ENCODE measurements around the gene FGF12. TPM values are rescaled to one million over a fixed set of nuclear protein-coding genes. Genes with fewer than 3 reads are reported as not detected.
A peak's percentile ranks its signal among the peaks of the same experiment; 100 is the strongest.

Gene FGF12
- total and polyA plus RNA-seq, 2 experiments from 2014 or later = 6.0 to 14.3 TPM

DNA sequence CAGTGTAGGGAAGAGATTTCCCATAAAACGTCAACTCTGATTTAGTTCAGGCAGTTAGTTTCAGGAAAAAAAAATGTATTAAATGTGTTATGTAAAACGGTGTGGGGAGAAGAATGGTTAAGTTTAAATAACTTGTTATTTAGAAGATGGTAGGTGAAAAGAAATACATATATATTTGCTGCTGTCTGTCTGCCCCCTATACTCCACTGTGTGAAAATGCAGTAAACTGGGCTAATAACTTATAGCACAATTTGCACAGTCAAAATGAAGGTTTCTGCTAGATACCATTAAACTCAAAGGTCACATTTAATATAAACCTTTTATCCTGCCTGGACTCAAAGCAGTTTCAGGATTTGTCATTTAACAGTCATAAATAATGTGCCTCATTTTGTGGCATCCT lies 515.0 kb downstream of the FGF12 start:
- H3K27me3 ChIP-seq (ENCODE audit: insufficient read depth) = no peaks in the 10 kb centered on the region
- peaks cover 8% of the 10 kb centered on the region; the same call in 1 of the 2 replicates for H3K9me2 ChIP-seq (ENCODE audit: insufficient read depth)
- no peak overlapping the region for H3K4me3 Mint-ChIP-seq
- peak overlapping the region; percentile 45; the same call in 1 of the 2 replicates for H3K4me2 ChIP-seq
- peaks cover 40% of the 10 kb centered on the region for H3K4me1 Mint-ChIP-seq
- no peak overlapping the region for H3K4me3 ChIP-seq
- no peaks in the 10 kb centered on the region for H3F3A ChIP-seq (replicated peaks; ENCODE audit: low read depth)
- no peaks in the 10 kb centered on the region for H3K27me3 Mint-ChIP-seq (ENCODE audit: insufficient read depth, low read depth, poor library complexity)
- H2AFZ ChIP-seq = no peak overlapping the region
- ATAC-seq (no peak), DNase-seq (ENCODE audit: low spot score) (no peak)
- no peaks in the 10 kb centered on the region for H3K36me3 Mint-ChIP-seq (ENCODE audit: low read depth)
- H3K79me2 ChIP-seq (replicated peaks; ENCODE audit: insufficient read depth) = no peaks in the 10 kb centered on the region
- no peak overlapping the region for H3K27ac ChIP-seq (ENCODE audit: low read depth)
- H4K20me1 ChIP-seq (replicated peaks; ENCODE audit: insufficient read depth) = no peaks in the 10 kb centered on the region
- no peaks in the 10 kb centered on the region for H3K9me3 Mint-ChIP-seq
- TF ChIP-seq, protein P1, sequence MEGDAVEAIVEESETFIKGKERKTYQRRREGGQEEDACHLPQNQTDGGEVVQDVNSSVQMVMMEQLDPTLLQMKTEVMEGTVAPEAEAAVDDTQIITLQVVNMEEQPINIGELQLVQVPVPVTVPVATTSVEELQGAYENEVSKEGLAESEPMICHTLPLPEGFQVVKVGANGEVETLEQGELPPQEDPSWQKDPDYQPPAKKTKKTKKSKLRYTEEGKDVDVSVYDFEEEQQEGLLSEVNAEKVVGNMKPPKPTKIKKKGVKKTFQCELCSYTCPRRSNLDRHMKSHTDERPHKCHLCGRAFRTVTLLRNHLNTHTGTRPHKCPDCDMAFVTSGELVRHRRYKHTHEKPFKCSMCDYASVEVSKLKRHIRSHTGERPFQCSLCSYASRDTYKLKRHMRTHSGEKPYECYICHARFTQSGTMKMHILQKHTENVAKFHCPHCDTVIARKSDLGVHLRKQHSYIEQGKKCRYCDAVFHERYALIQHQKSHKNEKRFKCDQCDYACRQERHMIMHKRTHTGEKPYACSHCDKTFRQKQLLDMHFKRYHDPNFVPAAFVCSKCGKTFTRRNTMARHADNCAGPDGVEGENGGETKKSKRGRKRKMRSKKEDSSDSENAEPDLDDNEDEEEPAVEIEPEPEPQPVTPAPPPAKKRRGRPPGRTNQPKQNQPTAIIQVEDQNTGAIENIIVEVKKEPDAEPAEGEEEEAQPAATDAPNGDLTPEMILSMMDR (conservative IDR thresholded peaks at IDR 0.05; ENCODE audit: low read depth in 2 of 2) = peak in 1 of 2 experiments; percentile 29; a peak in 3 of 4 replicates
- TF ChIP-seq EZH2 (IDR thresholded peaks at IDR 0.05; ENCODE audit: low read depth, unreplicated experiment) = no peak
- H3K4me1 ChIP-seq (ENCODE audit: insufficient read depth) = peaks cover 19% of the 10 kb centered on the region
- H3K27ac Mint-ChIP-seq = peak overlapping the region; percentile 4; the same call in 1 of the 2 replicates
- no peaks in the 10 kb centered on the region for H3K36me3 ChIP-seq (ENCODE audit: insufficient read depth)

DNA sequence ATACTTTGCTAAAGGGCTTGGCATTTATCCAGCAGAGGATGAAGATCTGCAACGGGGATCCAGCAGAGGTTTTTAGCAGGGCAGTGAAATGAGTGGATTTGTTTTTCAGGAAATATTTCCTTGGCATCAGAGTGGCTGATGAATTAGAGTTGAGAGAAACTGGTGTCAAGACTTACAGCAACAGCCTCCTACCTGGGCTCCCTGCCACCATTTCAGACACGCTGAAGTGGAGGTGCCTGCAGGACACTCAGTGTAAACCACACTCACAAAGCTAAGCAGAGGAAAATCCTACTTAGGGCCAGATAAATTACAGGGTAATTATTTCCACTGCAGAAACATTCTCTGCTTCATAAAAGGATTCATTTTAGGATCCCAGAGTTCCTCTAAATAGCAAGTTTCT lies 519.7 kb downstream of the FGF12 start:
- Histone ChIP-seq H2AFZ (no peak overlapping the region), H3K27ac (ENCODE audit: low read depth) (no peak overlapping the region), H3K4me2 (no peak overlapping the region), H3K4me1 (ENCODE audit: insufficient read depth) (peaks cover 10% of the 10 kb centered on the region), H3K27me3 (ENCODE audit: insufficient read depth) (no peaks in the 10 kb centered on the region), H3F3A (replicated peaks; ENCODE audit: low read depth) (no peaks in the 10 kb centered on the region), H3K79me2 (replicated peaks; ENCODE audit: insufficient read depth) (no peaks in the 10 kb centered on the region), H3K36me3 (ENCODE audit: insufficient read depth) (no peaks in the 10 kb centered on the region), H3K4me3 (no peak overlapping the region), H4K20me1 (replicated peaks; ENCODE audit: insufficient read depth) (no peaks in the 10 kb centered on the region), H3K9me2 (ENCODE audit: insufficient read depth) (peaks cover 8% of the 10 kb centered on the region; the same call in 1 of the 2 replicates)
- DNase-seq (ENCODE audit: low spot score) (no peak), ATAC-seq (no peak)
- H3K9me3 Mint-ChIP-seq = no peaks in the 10 kb centered on the region
- H3K27ac Mint-ChIP-seq = no peak overlapping the region
- no peaks in the 10 kb centered on the region for H3K27me3 Mint-ChIP-seq (ENCODE audit: insufficient read depth, low read depth, poor library complexity)
- H3K36me3 Mint-ChIP-seq (ENCODE audit: low read depth) = no peaks in the 10 kb centered on the region
- H3K4me3 Mint-ChIP-seq = no peak overlapping the region
- peaks cover 19% of the 10 kb centered on the region for H3K4me1 Mint-ChIP-seq
- TF ChIP-seq NANOG (IDR thresholded peaks at IDR 0.05; ENCODE audit: borderline replicate concordance) (no peak), CREB1 (CRISPR knock-in tag; IDR thresholded peaks at IDR 0.05; ENCODE audit: low read depth) (no peak), ZNF462 (CRISPR knock-in tag; IDR thresholded peaks at IDR 0.05) (no peak), ZNF331 (CRISPR knock-in tag; IDR thresholded peaks at IDR 0.05; ENCODE audit: low read depth) (no peak), JUNB (IDR thresholded peaks at IDR 0.05; ENCODE audit: unreplicated experiment) (no peak)
- TF ChIP-seq, protein P2, sequence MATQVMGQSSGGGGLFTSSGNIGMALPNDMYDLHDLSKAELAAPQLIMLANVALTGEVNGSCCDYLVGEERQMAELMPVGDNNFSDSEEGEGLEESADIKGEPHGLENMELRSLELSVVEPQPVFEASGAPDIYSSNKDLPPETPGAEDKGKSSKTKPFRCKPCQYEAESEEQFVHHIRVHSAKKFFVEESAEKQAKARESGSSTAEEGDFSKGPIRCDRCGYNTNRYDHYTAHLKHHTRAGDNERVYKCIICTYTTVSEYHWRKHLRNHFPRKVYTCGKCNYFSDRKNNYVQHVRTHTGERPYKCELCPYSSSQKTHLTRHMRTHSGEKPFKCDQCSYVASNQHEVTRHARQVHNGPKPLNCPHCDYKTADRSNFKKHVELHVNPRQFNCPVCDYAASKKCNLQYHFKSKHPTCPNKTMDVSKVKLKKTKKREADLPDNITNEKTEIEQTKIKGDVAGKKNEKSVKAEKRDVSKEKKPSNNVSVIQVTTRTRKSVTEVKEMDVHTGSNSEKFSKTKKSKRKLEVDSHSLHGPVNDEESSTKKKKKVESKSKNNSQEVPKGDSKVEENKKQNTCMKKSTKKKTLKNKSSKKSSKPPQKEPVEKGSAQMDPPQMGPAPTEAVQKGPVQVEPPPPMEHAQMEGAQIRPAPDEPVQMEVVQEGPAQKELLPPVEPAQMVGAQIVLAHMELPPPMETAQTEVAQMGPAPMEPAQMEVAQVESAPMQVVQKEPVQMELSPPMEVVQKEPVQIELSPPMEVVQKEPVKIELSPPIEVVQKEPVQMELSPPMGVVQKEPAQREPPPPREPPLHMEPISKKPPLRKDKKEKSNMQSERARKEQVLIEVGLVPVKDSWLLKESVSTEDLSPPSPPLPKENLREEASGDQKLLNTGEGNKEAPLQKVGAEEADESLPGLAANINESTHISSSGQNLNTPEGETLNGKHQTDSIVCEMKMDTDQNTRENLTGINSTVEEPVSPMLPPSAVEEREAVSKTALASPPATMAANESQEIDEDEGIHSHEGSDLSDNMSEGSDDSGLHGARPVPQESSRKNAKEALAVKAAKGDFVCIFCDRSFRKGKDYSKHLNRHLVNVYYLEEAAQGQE (IDR thresholded peaks at IDR 0.05; ENCODE audit: unreplicated experiment) = no peak
- TF ChIP-seq, protein P3, sequence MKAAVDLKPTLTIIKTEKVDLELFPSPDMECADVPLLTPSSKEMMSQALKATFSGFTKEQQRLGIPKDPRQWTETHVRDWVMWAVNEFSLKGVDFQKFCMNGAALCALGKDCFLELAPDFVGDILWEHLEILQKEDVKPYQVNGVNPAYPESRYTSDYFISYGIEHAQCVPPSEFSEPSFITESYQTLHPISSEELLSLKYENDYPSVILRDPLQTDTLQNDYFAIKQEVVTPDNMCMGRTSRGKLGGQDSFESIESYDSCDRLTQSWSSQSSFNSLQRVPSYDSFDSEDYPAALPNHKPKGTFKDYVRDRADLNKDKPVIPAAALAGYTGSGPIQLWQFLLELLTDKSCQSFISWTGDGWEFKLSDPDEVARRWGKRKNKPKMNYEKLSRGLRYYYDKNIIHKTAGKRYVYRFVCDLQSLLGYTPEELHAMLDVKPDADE (IDR thresholded peaks at IDR 0.05) = no peak
